Heart right ventricle (tissue), 16 donors: ENCODE measurements around the gene KRT73. TPM values are rescaled to one million over a fixed set of nuclear protein-coding genes. Genes with fewer than 3 reads are reported as not detected.

Source experiments
- ATAC-seq, 8 donors: fragments of 200-7000 bp; cut with Tn5 transposase; one replicate each; pipeline ENCODE4 v1.9.1; 2020; ENCODE audit warnings: mild to moderate bottlenecking in 8 of 8, moderate library complexity in 8 of 8, moderate number of reproducible peaks in 1 of 8
- DNase-seq, 2 donors: peaks; one replicate each; pipeline ENCODE4 v3.0.0-alpha.2; 2020
- H3K27ac ChIP-seq, 10 donors: fragments of 200-600 bp; sonication (generic) in 2 of 10; one replicate each; pipeline versions ENCODE4 v1.5.0 to v1.8.0; 2020 to 2022; ENCODE audit warnings: mild to moderate bottlenecking in 3 of 10
- H3K27me3 ChIP-seq, 7 donors: fragments of 200-600 bp; one replicate each; pipeline ENCODE4 v1.8.0; 2021 to 2022; ENCODE audit warnings: mild to moderate bottlenecking in 2 of 7
- H3K36me3 ChIP-seq, 9 donors: fragments of 200-600 bp; sonication (generic) in 1 of 9; one replicate each; pipeline versions ENCODE4 v1.5.0 to v1.8.0; 2020 to 2022; ENCODE audit warnings: mild to moderate bottlenecking in 2 of 9
- H3K4me1 ChIP-seq, 9 donors: fragments of 200-600 bp; sonication (generic) in 1 of 9; one replicate each; pipeline versions ENCODE4 v1.5.0 to v1.8.0; 2020 to 2022; ENCODE audit warnings: mild to moderate bottlenecking in 4 of 9
- H3K4me3 ChIP-seq, 10 donors: fragments of 200-600 bp; sonication (generic) in 2 of 10; one replicate each; pipeline versions ENCODE4 v1.5.0 to v1.8.0; 2020 to 2022; ENCODE audit warnings: mild to moderate bottlenecking in 7 of 10, moderate library complexity in 2 of 10
- H3K9me3 ChIP-seq, 11 donors: fragments of 200-600 bp in 10 of 11; sonication (generic) in 2 of 11; one replicate each; pipeline versions ENCODE4 v1.5.0 to v1.8.0; 2013 to 2022; ENCODE audit warnings: mild to moderate bottlenecking in 2 of 11, control low read depth in 1 of 11, moderate library complexity in 1 of 11
- WGBS, 2 donors: extraction: QIAGEN DNeasy Blood & Tissue Kit; methylation state at CpG; one replicate each; pipeline ENCODE4 v1.1.7; 2013; ENCODE audit warnings: inconsistent platforms in 1 of 2; 5-methylcytosine and 5-hydroxymethylcytosine counted together
- intact Hi-C, 10 donors: fragments of 100-400 bp; cut with DNase I; formaldehyde crosslinking; loops; one replicate each; pipeline versions ENCODE4 v1.11.1 to v1.14.2; 2022
- polyA plus RNA-seq, 2 donors: library from polyadenylated mRNA; stranded (reverse); fragments of 200-250 nt; gene quantifications; one replicate each; pipeline ENCODE4 v1.2.3, GENCODE V29; 2013
- total RNA-seq, 10 donors: library from RNA; stranded (reverse); fragmentation: NEBNext Ultra II Directional in 3 of 10; extraction: Animal tissue kit (Norgen Biotek cat#: 25700) in 3 of 10; gene quantifications; one replicate each; pipeline versions ENCODE4 v1.2.1 to v1.2.4, GENCODE V29; 2021 to 2023
- TF ChIP-seq, protein P1 (sequence below), 9 donors: fragments of 200-600 bp; sonication (generic) in 2 of 9; IDR thresholded peaks; one replicate each; pipeline versions ENCODE4 v1.5.0 to v1.8.0; 2021 to 2022; ENCODE audit warnings: antibody characterized with exemption in 9 of 9, mild to moderate bottlenecking in 5 of 9, moderate library complexity in 1 of 9
- donor health status: Arrhythmogenic right ventricular cardiomyopathy.
- donor health status: ischemic (EF 13 %, LVEDD 7.1; RV severe dilation, severe dysfunction).
- donor health status: healthy with polysubstance abuse.
- donor health status: DM: no; HTN: yes; CAD: no.
- donor health status: DM: no; HTN: no; CAD: no.
- donor health status: ischemic (EF 25% LVEDD 6.9; RV normal size, moderate dysfunction).
- donor health status: ischemic (EF 25% LVEDD 5.7; RV mildly dilated, moderate dysfunction).
- donor health status: healthy.
- donor health status: DM: yes; HTN: yes; CAD: no.
- donor health status: Ischemic cardiomyopathy.
- donor health status: ischemic (EF 35%, LVEDD 5.7; RV mildly dilated, moderate dysfunction).
- donor health status: nonischemic (EF 11% LVEDD 7.7; RV severe dilation, severe dysfunction).
- donor health status: DM: yes; HTN: yes; CAD: no.
- donor health status: PGD.
- donor health status: ischemic (EF 29% LVEDD 5.4; RV normal size, mild dysfunction).
- donor health status: nonischemic (EF 23%, LVEDD 6.1; RV moderate dilation, normal function).

KRT73 gene
- total and polyA plus RNA-seq, 12 donors: not detected

DNA sequence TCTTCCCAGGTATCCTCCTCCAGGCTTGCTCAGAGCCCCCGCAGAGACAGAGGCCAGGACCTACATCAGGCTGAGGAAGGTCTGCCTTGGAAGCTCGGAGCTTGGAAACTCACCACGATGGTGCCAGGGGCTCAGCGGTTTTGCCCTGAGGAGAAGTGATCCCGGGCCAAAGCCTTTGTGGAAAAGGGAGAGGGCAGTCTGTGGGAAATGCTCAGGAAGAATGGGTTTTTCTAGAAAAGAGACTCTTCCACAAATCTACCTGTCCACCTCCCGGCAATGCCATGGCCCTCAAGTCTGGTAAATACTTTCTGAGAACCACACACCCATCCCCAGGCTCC lies 25.7 kb upstream of the KRT73 start:
- H3K27ac ChIP-seq: no peak overlapping the region
- H3K9me3 ChIP-seq: no peaks in the 10 kb centered on the region
- ATAC-seq (no peak), DNase-seq (no peak)
- H3K27me3 ChIP-seq: peaks cover 0 to 35% (median 17%) of the 10 kb centered on the region in 7 donors
- no peak overlapping the region for H3K4me3 ChIP-seq
- 87 to 90% methylated on average over 6 of the region's 6 CpGs for WGBS, 2 donors
- H3K36me3 ChIP-seq: no peaks in the 10 kb centered on the region
- intact Hi-C loops: no loop called here
- TF ChIP-seq, protein P1, sequence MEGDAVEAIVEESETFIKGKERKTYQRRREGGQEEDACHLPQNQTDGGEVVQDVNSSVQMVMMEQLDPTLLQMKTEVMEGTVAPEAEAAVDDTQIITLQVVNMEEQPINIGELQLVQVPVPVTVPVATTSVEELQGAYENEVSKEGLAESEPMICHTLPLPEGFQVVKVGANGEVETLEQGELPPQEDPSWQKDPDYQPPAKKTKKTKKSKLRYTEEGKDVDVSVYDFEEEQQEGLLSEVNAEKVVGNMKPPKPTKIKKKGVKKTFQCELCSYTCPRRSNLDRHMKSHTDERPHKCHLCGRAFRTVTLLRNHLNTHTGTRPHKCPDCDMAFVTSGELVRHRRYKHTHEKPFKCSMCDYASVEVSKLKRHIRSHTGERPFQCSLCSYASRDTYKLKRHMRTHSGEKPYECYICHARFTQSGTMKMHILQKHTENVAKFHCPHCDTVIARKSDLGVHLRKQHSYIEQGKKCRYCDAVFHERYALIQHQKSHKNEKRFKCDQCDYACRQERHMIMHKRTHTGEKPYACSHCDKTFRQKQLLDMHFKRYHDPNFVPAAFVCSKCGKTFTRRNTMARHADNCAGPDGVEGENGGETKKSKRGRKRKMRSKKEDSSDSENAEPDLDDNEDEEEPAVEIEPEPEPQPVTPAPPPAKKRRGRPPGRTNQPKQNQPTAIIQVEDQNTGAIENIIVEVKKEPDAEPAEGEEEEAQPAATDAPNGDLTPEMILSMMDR (IDR thresholded peaks at IDR 0.05): no peak
- no peaks in the 10 kb centered on the region for H3K4me1 ChIP-seq

DNA sequence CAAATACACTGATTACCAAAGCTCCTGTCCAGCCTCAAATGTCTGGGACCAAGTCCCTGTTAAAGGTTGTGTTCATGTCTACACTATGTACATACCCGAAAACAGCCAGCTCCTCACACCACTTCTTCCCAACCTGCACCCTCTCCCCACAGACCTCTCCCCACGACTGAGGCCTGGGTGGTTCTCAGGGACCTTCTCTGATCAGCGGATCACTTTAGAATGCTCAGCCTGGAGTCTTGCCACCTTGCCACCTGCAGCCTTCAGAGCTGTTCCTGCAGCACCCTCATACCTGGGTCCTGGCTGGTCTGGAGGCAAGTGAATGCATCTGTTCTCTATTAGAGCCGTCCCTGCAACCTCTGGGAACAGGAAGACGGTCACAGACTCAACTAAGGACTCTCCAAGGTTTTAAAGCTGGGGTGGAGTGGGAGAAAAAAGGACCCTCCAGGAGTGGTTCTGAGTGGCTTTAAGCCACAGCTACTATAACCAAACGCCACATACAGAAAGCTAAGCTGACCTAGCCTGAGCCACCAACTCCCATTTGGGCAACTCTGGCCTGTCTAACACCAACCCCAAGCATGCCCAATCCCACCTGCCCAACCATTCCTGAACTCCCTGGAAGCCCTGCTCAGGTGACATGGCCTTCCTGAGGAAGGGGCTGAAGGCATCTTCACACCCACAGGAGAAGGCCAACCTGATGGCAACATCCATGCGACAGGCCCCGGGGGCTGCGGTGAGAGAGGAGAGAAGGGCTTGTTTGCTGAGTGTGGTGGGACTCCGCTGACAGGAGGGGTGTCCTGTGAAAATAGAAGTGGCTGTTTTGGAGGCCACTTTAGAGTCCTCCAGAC lies 25.1 kb upstream of the KRT73 start:
- Histone ChIP-seq H3K9me3 (no peaks in the 10 kb centered on the region), H3K36me3 (no peaks in the 10 kb centered on the region), H3K4me1 (no peaks in the 10 kb centered on the region), H3K27ac (no peak overlapping the region), H3K27me3 (peaks cover 0 to 37% (median 23%) of the 10 kb centered on the region in 7 donors), H3K4me3 (no peak overlapping the region)
- whole genome bisulfite sequencing, 2 donors: 89 to 91% methylated on average over 10 of the region's 10 CpGs
- DNase-seq: no peak
- TF ChIP-seq, protein P1 (IDR thresholded peaks at IDR 0.05): no peak
- intact Hi-C loops: no loop called here
- no peak for ATAC-seq

DNA sequence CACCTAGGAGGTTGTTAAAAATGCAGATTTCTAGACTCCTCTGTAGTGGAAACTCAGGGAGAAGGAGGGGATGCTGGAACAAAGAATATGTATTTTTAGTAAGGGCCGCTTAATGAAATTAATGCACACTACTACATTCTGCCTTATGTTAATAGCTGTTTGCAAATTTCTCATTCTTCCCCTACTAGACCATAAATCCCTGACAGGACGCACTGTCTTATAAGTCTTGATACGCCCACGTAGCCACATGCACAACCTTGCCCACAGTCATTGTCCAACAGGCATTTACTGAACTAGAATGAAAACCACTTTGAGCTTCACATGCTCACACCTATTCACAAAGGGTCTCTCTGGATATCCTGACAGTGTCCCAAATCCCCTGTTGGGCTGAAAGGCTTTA lies 23.1 kb upstream of the KRT73 start:
- intact Hi-C loops: no loop called here
- no peaks in the 10 kb centered on the region for H3K36me3 ChIP-seq
- DNase-seq: no peak
- TF ChIP-seq, protein P1 (IDR thresholded peaks at IDR 0.05): no peak
- no peaks in the 10 kb centered on the region for H3K9me3 ChIP-seq
- no peak overlapping the region for H3K4me3 ChIP-seq
- no peaks in the 10 kb centered on the region for H3K4me1 ChIP-seq
- peaks cover 0 to 40% (median 26%) of the 10 kb centered on the region in 7 donors for H3K27me3 ChIP-seq
- no peak overlapping the region for H3K27ac ChIP-seq
- 71 to 77% methylated on average over 4 of the region's 4 CpGs for WGBS, 2 donors
- no peak for ATAC-seq

DNA sequence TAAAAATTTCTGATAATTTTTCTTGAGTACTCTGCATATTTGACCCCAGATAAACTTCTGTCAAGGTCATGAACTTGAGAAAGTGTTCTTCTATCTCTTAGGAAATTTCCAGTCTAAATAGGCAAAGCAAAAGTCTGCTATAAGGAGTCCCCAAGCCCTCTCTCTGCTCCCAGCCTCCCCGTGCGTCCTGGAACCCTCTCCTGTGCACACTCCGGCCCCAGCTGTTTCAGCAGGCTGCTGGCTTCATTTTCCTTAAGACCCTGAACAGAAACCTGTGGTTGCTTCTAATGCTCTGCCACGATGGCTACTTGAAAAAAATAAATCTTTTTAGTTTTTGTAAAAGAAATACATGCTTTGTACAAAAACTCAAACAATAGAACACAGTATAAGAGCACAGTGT lies 18.9 kb upstream of the KRT73 start:
- TF ChIP-seq, protein P1 (IDR thresholded peaks at IDR 0.05): no peak
- DNase-seq: no peak
- intact Hi-C loops: no loop called here
- no peak overlapping the region for H3K27ac ChIP-seq
- no peaks in the 10 kb centered on the region for H3K36me3 ChIP-seq
- no peak for ATAC-seq
- H3K4me1 ChIP-seq: peaks cover 0 to 2% (median 0%) of the 10 kb centered on the region in 9 donors
- no peaks in the 10 kb centered on the region for H3K9me3 ChIP-seq
- no peak overlapping the region for H3K4me3 ChIP-seq
- H3K27me3 ChIP-seq: peaks cover 0 to 46% (median 20%) of the 10 kb centered on the region in 7 donors
- 62 to 75% methylated on average over 4 of the region's 4 CpGs for WGBS, 2 donors
